Endothelial cell of umbilical vein (primary cell): ENCODE results near the gene CTNNA2. TPM values are rescaled to one million over a fixed set of nuclear protein-coding genes. Genes with fewer than 3 reads are reported as not detected.

ENCODE experiments used
- BruUV-seq: library from RNA; stranded (reverse); fragments of 400-500 nt; replicated peaks from 2 replicates; lab custom pipeline; 2021; lab: Mats Ljungman, UMichigan
- CTCF ChIA-PET: fragments of 300-600, 350-600 bp; sonication (Branson Sonifier 250); formaldehyde crosslinking; loops from one replicate; lab custom pipeline; 2021; ENCODE audit warnings: antibody characterized with exemption, inconsistent platforms; lab: Charles Lee
- POLR2A ChIA-PET: fragments of 300-600, 350-600 bp; sonication (Branson Sonifier 250); formaldehyde crosslinking; loops from one replicate; lab custom pipeline; 2021; ENCODE audit warnings: antibody characterized with exemption, inconsistent platforms; lab: Charles Lee
- DNase-seq: peaks from one replicate; pipeline ENCODE4 v3.0.0-alpha.2; 2011; ENCODE audit warnings: low read depth, low spot score
- FAIRE-seq: peaks from 2 replicates; lab custom pipeline; 2011; peaks lifted over from hg19 to GRCh38; lab: Jason Lieb, UNC
- H2AFZ ChIP-seq: 2 replicates; pipeline ENCODE4 v1.6.0; 2012; ENCODE audit warnings: low read depth, low read length, control low read depth, inconsistent platforms
- H3K27ac ChIP-seq: 2 replicates; pipeline ENCODE4 v1.5.1; 2011; ENCODE audit warnings: low read depth, mild to moderate bottlenecking, control low read depth, low read length, moderate library complexity; ENCODE audit not compliant: insufficient read depth
- H3K27me3 ChIP-seq, 2 experiments: 2 replicates each; pipeline versions ENCODE4 v1.6.0 to v1.6.1; 2011; ENCODE audit warnings: low read length in 2 of 2, mixed read lengths in 1 of 2; ENCODE audit not compliant: control insufficient read depth in 2 of 2, insufficient read depth in 2 of 2
- H3K36me3 ChIP-seq, 2 experiments: 2 replicates in 1 of 2; 3 replicates in 1 of 2; pipeline ENCODE4 v1.5.1; 2011; ENCODE audit warnings: low read length in 2 of 2, mild to moderate bottlenecking in 1 of 2, moderate library complexity in 1 of 2; ENCODE audit not compliant: control insufficient read depth in 2 of 2, insufficient read depth in 2 of 2; ENCODE audit errors: extremely low read depth in 1 of 2
- H3K4me1 ChIP-seq: 3 replicates; pipeline ENCODE4 v1.5.1; 2011; ENCODE audit warnings: mild to moderate bottlenecking, low read length; ENCODE audit not compliant: control insufficient read depth, insufficient read depth; ENCODE audit errors: extremely low read depth
- H3K4me2 ChIP-seq: 2 replicates; pipeline ENCODE4 v1.6.1; 2011; ENCODE audit warnings: low read length, control low read depth, mixed read lengths; ENCODE audit not compliant: insufficient read depth
- H3K4me3 ChIP-seq, 3 experiments: fragments of 200-600 bp in 1 of 3; sonication (generic), shearing (Covaris generic) in 1 of 3; replicated peaks in 1 of 3; 2 replicates each; pipeline ENCODE4 v1.5.1; 2011 to 2016; ENCODE audit warnings: control low read depth in 3 of 3, low read length in 3 of 3, mild to moderate bottlenecking in 2 of 3, inconsistent platforms in 1 of 3, low read depth in 1 of 3, moderate library complexity in 1 of 3; ENCODE audit not compliant: insufficient read depth in 1 of 3
- H3K79me2 ChIP-seq: 2 replicates; pipeline ENCODE4 v1.6.0; 2012; ENCODE audit warnings: low read length, inconsistent platforms; ENCODE audit not compliant: control insufficient read depth, insufficient read depth
- H3K9ac ChIP-seq: replicated peaks from 2 replicates; pipeline ENCODE3; 2011; ENCODE audit warnings: low read length, control low read depth; ENCODE audit not compliant: insufficient read depth; ENCODE audit errors: extremely low read depth
- H3K9me1 ChIP-seq: replicated peaks from 3 replicates; pipeline ENCODE4 v1.6.0; 2011; ENCODE audit warnings: mild to moderate bottlenecking, low read length; ENCODE audit not compliant: control insufficient read depth, insufficient read depth; ENCODE audit errors: extremely low read depth
- H3K9me3 ChIP-seq: replicated peaks from 2 replicates; pipeline ENCODE4 v1.5.1; 2012; ENCODE audit warnings: low read length, inconsistent platforms; ENCODE audit not compliant: control insufficient read depth, insufficient read depth
- H4K20me1 ChIP-seq: replicated peaks from 2 replicates; pipeline ENCODE3; 2011; ENCODE audit warnings: mild to moderate bottlenecking, low read length; ENCODE audit not compliant: control insufficient read depth, insufficient read depth; ENCODE audit errors: extremely low read depth
- EZH2 ChIP-seq: IDR thresholded peaks from 2 replicates; pipeline ENCODE4 v1.6.1; 2012; ENCODE audit warnings: borderline replicate concordance, low read depth, mild to moderate bottlenecking, moderate library complexity, low read length, inconsistent platforms; ENCODE audit not compliant: severe bottlenecking
- FOS ChIP-seq: IDR thresholded peaks from 2 replicates; pipeline ENCODE4 v1.6.1; 2011; ENCODE audit warnings: mild to moderate bottlenecking, low read length, moderate library complexity, borderline replicate concordance; ENCODE audit not compliant: insufficient read depth
- GATA2 ChIP-seq: IDR thresholded peaks from 2 replicates; pipeline ENCODE4 v1.7.0; 2011; ENCODE audit warnings: low read depth, mild to moderate bottlenecking, moderate library complexity, mixed read lengths, low read length; ENCODE audit not compliant: insufficient read length, insufficient read depth
- JUN ChIP-seq: IDR thresholded peaks from 2 replicates; pipeline ENCODE4 v1.6.1; 2011; ENCODE audit warnings: borderline replicate concordance, low read depth; ENCODE audit not compliant: insufficient read length, insufficient read depth
- MYC ChIP-seq: IDR thresholded peaks from one replicate; pipeline ENCODE4 v1.6.1; 2011; ENCODE audit warnings: mild to moderate bottlenecking, low read depth, low read length
- POLR2A ChIP-seq: IDR thresholded peaks from 2 replicates; pipeline ENCODE4 v1.6.1; 2012; ENCODE audit warnings: low read depth, mild to moderate bottlenecking, control low read depth, low read length
- POLR2AphosphoS5 ChIP-seq: IDR thresholded peaks from 2 replicates; pipeline ENCODE4 v1.6.1; 2012; ENCODE audit warnings: low read depth, mild to moderate bottlenecking, control low read depth, low read length, moderate library complexity; ENCODE audit not compliant: insufficient read depth
- dilution Hi-C: fragments of 300-500 bp; cut with MboI; formaldehyde crosslinking; loops from one replicate; pipeline ENCODE4 v1.15.0; 2019; ENCODE audit warnings: low sequenced_read_pairs; ENCODE audit not compliant: extremely low pct_ligation_motif_present
- intact Hi-C: fragments of 100-400 bp; cut with micrococcal nuclease; formaldehyde crosslinking; loops from one replicate; pipeline ENCODE4 v1.10.0; 2022
- polyA plus RNA-seq, 4 experiments: library from polyadenylated mRNA; depleted of rRNA in 3 of 4; stranded (reverse) in 3 of 4; unstranded in 1 of 4; fragments of >200 nt; gene quantifications; 2 replicates each; pipeline versions ENCODE4 v1.2.1 to v1.2.3, GENCODE V29; 2011 to 2012; ENCODE audit warnings: missing spikeins in 1 of 4
- total RNA-seq: library from RNA; stranded (reverse); gene quantifications from 2 replicates; pipeline ENCODE4 v1.2.3, GENCODE V29; 2021
- TF ChIP-seq, protein P1 (sequence below), 2 donors: IDR thresholded peaks; 1 replicate in 1 of 2; 2 replicates in 1 of 2; pipeline ENCODE4 v1.5.1; 2011; ENCODE audit warnings: low read length in 2 of 2, mild to moderate bottlenecking in 2 of 2, moderate library complexity in 2 of 2, control low read depth in 1 of 2, inconsistent platforms in 1 of 2, low read depth in 1 of 2; ENCODE audit not compliant: insufficient read depth in 1 of 2; ENCODE audit errors: extremely low read depth in 1 of 2
- TF ChIP-seq, protein P2 (sequence below): IDR thresholded peaks from 2 replicates; pipeline ENCODE4 v1.6.1; 2011; ENCODE audit not compliant: insufficient read depth, insufficient read length

CTNNA2 gene
- total and polyA plus RNA-seq, 2 donors (not counting 3 experiments of a cell fraction or from before 2014, with no cell fraction given): not detected

- no TSS peak for BruUV-seq
- no peak overlapping the region for H2AFZ ChIP-seq
- H3K36me3 ChIP-seq: no peaks in the 10 kb centered on the region
- H3K27me3 ChIP-seq: no peaks in the 10 kb centered on the region
- no peak overlapping the region for H3K9ac ChIP-seq
- no peaks in the 10 kb centered on the region for H3K4me1 ChIP-seq
- FAIRE-seq: no peak
- intact Hi-C loops (no loop called here), dilution Hi-C loops (no loop called here)
- CTCF ChIA-PET: no interaction called here
- H3K79me2 ChIP-seq: no peaks in the 10 kb centered on the region
- no peak overlapping the region for H3K4me3 ChIP-seq
- H3K9me1 ChIP-seq: no peaks in the 10 kb centered on the region
- TF ChIP-seq, protein P1, sequence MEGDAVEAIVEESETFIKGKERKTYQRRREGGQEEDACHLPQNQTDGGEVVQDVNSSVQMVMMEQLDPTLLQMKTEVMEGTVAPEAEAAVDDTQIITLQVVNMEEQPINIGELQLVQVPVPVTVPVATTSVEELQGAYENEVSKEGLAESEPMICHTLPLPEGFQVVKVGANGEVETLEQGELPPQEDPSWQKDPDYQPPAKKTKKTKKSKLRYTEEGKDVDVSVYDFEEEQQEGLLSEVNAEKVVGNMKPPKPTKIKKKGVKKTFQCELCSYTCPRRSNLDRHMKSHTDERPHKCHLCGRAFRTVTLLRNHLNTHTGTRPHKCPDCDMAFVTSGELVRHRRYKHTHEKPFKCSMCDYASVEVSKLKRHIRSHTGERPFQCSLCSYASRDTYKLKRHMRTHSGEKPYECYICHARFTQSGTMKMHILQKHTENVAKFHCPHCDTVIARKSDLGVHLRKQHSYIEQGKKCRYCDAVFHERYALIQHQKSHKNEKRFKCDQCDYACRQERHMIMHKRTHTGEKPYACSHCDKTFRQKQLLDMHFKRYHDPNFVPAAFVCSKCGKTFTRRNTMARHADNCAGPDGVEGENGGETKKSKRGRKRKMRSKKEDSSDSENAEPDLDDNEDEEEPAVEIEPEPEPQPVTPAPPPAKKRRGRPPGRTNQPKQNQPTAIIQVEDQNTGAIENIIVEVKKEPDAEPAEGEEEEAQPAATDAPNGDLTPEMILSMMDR (IDR thresholded peaks at IDR 0.05; ENCODE audit: extremely low read depth in 1 of 2, insufficient read depth in 1 of 2, low read depth in 1 of 2, low read length in 2 of 2): no peak
- POLR2A ChIA-PET: no interaction called here
- no peak overlapping the region for H3K4me2 ChIP-seq
- H4K20me1 ChIP-seq: no peaks in the 10 kb centered on the region
- H3K9me3 ChIP-seq: no peaks in the 10 kb centered on the region
- no peak overlapping the region for H3K27ac ChIP-seq
- DNase-seq: no peak
Measured at GRCh38 chr2:80365762-80366161, 852.9 kb downstream of the CTNNA2 start.

DNA sequence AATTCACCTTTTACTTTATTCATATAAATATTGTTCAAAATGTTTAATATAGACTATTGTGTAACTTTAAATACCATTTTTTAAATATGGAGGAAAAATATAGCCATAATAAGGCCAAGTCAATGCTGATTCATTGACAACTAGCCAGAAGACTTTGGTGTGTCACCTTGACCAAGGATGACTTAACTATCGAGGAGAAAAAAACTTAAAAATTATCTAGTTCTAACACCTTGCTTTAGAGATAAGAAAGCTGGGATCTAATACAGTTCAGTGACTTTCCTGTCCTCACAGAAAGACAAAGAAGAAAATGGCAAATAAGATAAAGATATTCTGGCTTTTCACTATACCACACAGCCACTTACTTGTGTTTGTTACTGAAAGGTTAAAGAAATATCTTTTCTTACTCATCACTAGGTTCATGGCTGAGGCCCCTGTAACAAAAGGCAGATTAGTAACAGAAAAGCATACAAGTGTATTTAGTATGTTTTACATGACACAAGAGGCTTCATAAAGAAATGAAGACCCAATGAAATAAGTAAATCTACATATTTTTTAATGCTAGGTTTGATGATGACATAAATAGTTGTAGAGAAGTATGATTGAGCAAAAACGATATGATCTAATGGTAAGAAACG is 857.6 kb downstream of the CTNNA2 start:
- Histone ChIP-seq H3K4me1 (no peaks in the 10 kb centered on the region), H4K20me1 (no peaks in the 10 kb centered on the region), H2AFZ (no peak overlapping the region), H3K4me3 (no peak overlapping the region), H3K27me3 (no peaks in the 10 kb centered on the region), H3K79me2 (no peaks in the 10 kb centered on the region), H3K27ac (no peak overlapping the region), H3K4me2 (no peak overlapping the region), H3K36me3 (no peaks in the 10 kb centered on the region), H3K9me1 (no peaks in the 10 kb centered on the region), H3K9me3 (peaks cover 4% of the 10 kb centered on the region), H3K9ac (no peak overlapping the region)
- no peak for TF ChIP-seq FOS
- no peak for TF ChIP-seq POLR2AphosphoS5
- TF ChIP-seq, protein P1 (IDR thresholded peaks at IDR 0.05; ENCODE audit: extremely low read depth in 1 of 2, insufficient read depth in 1 of 2, low read depth in 1 of 2, low read length in 2 of 2): no peak
- TF ChIP-seq GATA2: no peak
- no peak for TF ChIP-seq MYC
- no peak for TF ChIP-seq POLR2A
- TF ChIP-seq, protein P2, sequence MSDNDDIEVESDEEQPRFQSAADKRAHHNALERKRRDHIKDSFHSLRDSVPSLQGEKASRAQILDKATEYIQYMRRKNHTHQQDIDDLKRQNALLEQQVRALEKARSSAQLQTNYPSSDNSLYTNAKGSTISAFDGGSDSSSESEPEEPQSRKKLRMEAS: no peak
- TF ChIP-seq EZH2: no peak
- TF ChIP-seq JUN: no peak
- ChIA-PET POLR2A (no interaction called here), CTCF (no interaction called here)
- no TSS peak for BruUV-seq
- dilution Hi-C loops: no loop called here
- intact Hi-C loops: no loop called here
- DNase-seq: no peak
- FAIRE-seq: no peak
